GM12878 (cell line): Measurements from ENCODE around the gene SRBD1. TPM values are rescaled to one million over a fixed set of nuclear protein-coding genes. Genes with fewer than 3 reads are reported as not detected.

ENCODE experiments used
- ATAC-seq: fragments of 200-7000 bp; cut with Tn5 transposase; 3 replicates; pipeline ENCODE4 v1.9.1; 2020; ENCODE audit warnings: mild to moderate bottlenecking, moderate library complexity
- BruUV-seq: library from RNA; stranded (reverse); fragments of 400-500 nt; replicated peaks from 2 replicates; lab custom pipeline; 2021; lab: Mats Ljungman, UMichigan
- CTCF ChIA-PET: fragments of 300-600 bp; sonication (Branson Sonifier 250); formaldehyde crosslinking; extraction: SDS; loops from one replicate; lab custom pipeline; 2021; ENCODE audit warnings: inconsistent platforms; lab: Yijun Ruan, JAX
- POLR2A ChIA-PET: fragments of 350-600 bp; formaldehyde crosslinking; extraction: SDS; loops from one replicate; lab custom pipeline; 2021; ENCODE audit warnings: inconsistent platforms; lab: Charles Lee
- RAD21 ChIA-PET: fragments of 300-600 bp; sonication (Branson Sonifier 250); formaldehyde crosslinking; loops from one replicate; lab custom pipeline; 2023; ENCODE audit warnings: antibody characterized with exemption; ENCODE audit not compliant: unreplicated experiment; lab: Charles Lee
- SMC1A ChIA-PET: fragments of 300-600 bp; sonication (Branson Sonifier 250); formaldehyde crosslinking; loops from one replicate; lab custom pipeline; 2023; ENCODE audit not compliant: unreplicated experiment, uncharacterized antibody; lab: Charles Lee
- DNase-seq: peaks from one replicate; pipeline ENCODE4 v3.0.0-alpha.2; 2011; ENCODE audit warnings: low read depth, low spot score
- FAIRE-seq: peaks from 3 replicates; lab custom pipeline; 2011; peaks lifted over from hg19 to GRCh38; lab: Jason Lieb, UNC
- H2AFZ ChIP-seq: 2 replicates; pipeline ENCODE4 v1.6.0; 2011; ENCODE audit warnings: low read depth, low read length, control low read depth; ENCODE audit not compliant: control insufficient read depth
- H3K27ac ChIP-seq: 2 replicates; pipeline ENCODE4 v1.5.1; 2011; ENCODE audit warnings: control low read depth; ENCODE audit not compliant: control insufficient read depth, insufficient read depth
- H3K27me3 ChIP-seq, 2 experiments: replicated peaks in 1 of 2; 2 replicates each; pipeline versions ENCODE4 v1.6.0 to v1.6.1; 2011; ENCODE audit warnings: low read length in 1 of 2; ENCODE audit not compliant: control insufficient read depth in 2 of 2, insufficient read depth in 2 of 2
- H3K36me3 ChIP-seq, 2 experiments: 2 replicates each; pipeline ENCODE4 v1.5.1; 2011; ENCODE audit warnings: low read length in 1 of 2; ENCODE audit not compliant: control insufficient read depth in 2 of 2, insufficient read depth in 2 of 2
- H3K4me1 ChIP-seq: 2 replicates; pipeline ENCODE4 v1.6.1; 2011; ENCODE audit warnings: mild to moderate bottlenecking, low read length, moderate library complexity, mixed read lengths; ENCODE audit not compliant: control insufficient read depth, insufficient read depth
- H3K4me2 ChIP-seq: 2 replicates; pipeline ENCODE4 v1.6.0; 2011; ENCODE audit warnings: control low read depth; ENCODE audit not compliant: control insufficient read depth, insufficient read depth
- H3K4me3 ChIP-seq: fragments of 200-600 bp; sonication (generic); 2 replicates; pipeline ENCODE4 v1.5.1; 2016
- H3K79me2 ChIP-seq: 2 replicates; pipeline ENCODE4 v1.6.0; 2011; ENCODE audit warnings: low read length; ENCODE audit not compliant: control insufficient read depth, insufficient read depth
- H3K9ac ChIP-seq: 2 replicates; pipeline ENCODE4 v1.8.0; 2011; ENCODE audit warnings: low read length, control low read depth, mixed read lengths; ENCODE audit not compliant: control insufficient read depth, insufficient read depth
- H3K9me3 ChIP-seq: replicated peaks from 3 replicates; pipeline ENCODE4 v1.5.1; 2011; ENCODE audit warnings: mild to moderate bottlenecking, low read length; ENCODE audit not compliant: control insufficient read depth, insufficient read depth
- H4K20me1 ChIP-seq: 2 replicates; pipeline ENCODE4 v1.6.0; 2011; ENCODE audit not compliant: control insufficient read depth, insufficient read depth
- CBFB ChIP-seq: IDR thresholded peaks from 2 replicates; pipeline ENCODE4 v1.6.1; 2016; ENCODE audit warnings: antibody characterized with exemption, low read depth
- EGR1 ChIP-seq, 2 experiments: IDR thresholded peaks; 1 replicate in 1 of 2; 2 replicates in 1 of 2; pipeline ENCODE4 v1.6.1; 2011 to 2012; ENCODE audit warnings: low read depth in 2 of 2, low read length in 2 of 2, borderline replicate concordance in 1 of 2, mild to moderate bottlenecking in 1 of 2, moderate library complexity in 1 of 2
- EZH2 ChIP-seq: IDR thresholded peaks from 2 replicates; pipeline ENCODE4 v1.6.1; 2012; ENCODE audit warnings: low read depth, mild to moderate bottlenecking, control low read depth, inconsistent platforms, low read length, borderline replicate concordance; ENCODE audit not compliant: control insufficient read depth
- JUNB ChIP-seq: IDR thresholded peaks from 2 replicates; pipeline ENCODE4 v1.6.1; 2016; ENCODE audit warnings: antibody characterized with exemption, mild to moderate bottlenecking
- KAT2A ChIP-seq: conservative IDR thresholded peaks from 2 replicates; pipeline ENCODE4 v1.6.1; 2011; ENCODE audit warnings: low read depth, low read length; ENCODE audit not compliant: control insufficient read depth
- POLR2A ChIP-seq: IDR thresholded peaks from 2 replicates; pipeline ENCODE4 v1.6.1; 2011; ENCODE audit warnings: low read depth, mild to moderate bottlenecking, low read length
- RCOR1 ChIP-seq: conservative IDR thresholded peaks from 2 replicates; pipeline ENCODE4 v1.6.1; 2012; ENCODE audit warnings: low read depth, low read length, improper control_type of control experiment
- SMAD5 ChIP-seq: IDR thresholded peaks from 2 replicates; pipeline ENCODE4 v1.6.1; 2016; ENCODE audit warnings: antibody characterized with exemption, low read depth
- SPI1 ChIP-seq: IDR thresholded peaks from 2 replicates; pipeline ENCODE4 v1.6.1; 2011; ENCODE audit warnings: low read depth, mild to moderate bottlenecking, low read length, moderate library complexity, borderline replicate concordance; ENCODE audit not compliant: insufficient read depth
- SRF ChIP-seq, 2 experiments: IDR thresholded peaks; 2 replicates each; pipeline ENCODE4 v1.6.1; 2011; ENCODE audit warnings: low read depth in 2 of 2, low read length in 2 of 2, mild to moderate bottlenecking in 1 of 2, moderate library complexity in 1 of 2
- TCF7 ChIP-seq: IDR thresholded peaks from 2 replicates; pipeline ENCODE4 v1.6.1; 2014; ENCODE audit warnings: antibody characterized with exemption, borderline replicate concordance
- YY1 ChIP-seq: IDR thresholded peaks from 2 replicates; pipeline ENCODE4 v1.6.1; 2011; ENCODE audit warnings: low read depth, mild to moderate bottlenecking, low read length
- WGBS: methylation state at CpG from one replicate; pipeline ENCODE4 v1.1.6; 2016; ENCODE audit warnings: low lambda C conversion rate; ENCODE audit not compliant: insufficient replicate concordance, insufficient coverage; ENCODE audit errors: missing lambda C conversion rate; 5-methylcytosine and 5-hydroxymethylcytosine counted together
- in situ Hi-C: fragments of 300-500 bp; cut with MboI; formaldehyde crosslinking; loops from 9 replicates; pipeline ENCODE4 v1.14.3; 2018; ENCODE audit warnings: mixed read lengths
- intact Hi-C: fragments of 100-400 bp; cut with micrococcal nuclease; formaldehyde crosslinking; loops from one replicate; pipeline ENCODE4 v1.14.2; 2022; ENCODE audit not compliant: unreplicated experiment
- polyA plus RNA-seq, 11 experiments: library from polyadenylated mRNA; depleted of rRNA in 4 of 11; unstranded in 6 of 11; stranded (reverse) in 5 of 11; fragments of >200 nt; fragmentation: Nextera tagmentation in 4 of 11; fragmentation: Illumina TruSeq in 1 of 11; extraction: Ambion mirVana in 4 of 11; extraction: Trizol in 1 of 11; gene quantifications; 1 replicate in 1 of 11; 2 replicates in 10 of 11; pipeline versions ENCODE4 v1.2.1 to v1.2.3, GENCODE V29; 2011 to 2016; ENCODE audit warnings: inconsistent platforms in 2 of 11, missing spikeins in 2 of 11, low read depth in 1 of 11
- total RNA-seq, 4 experiments: library from RNA; depleted of rRNA in 3 of 4; stranded (reverse); fragments of >200 nt in 3 of 4; fragmentation: Illumina TruSeq in 1 of 4; extraction: Trizol in 1 of 4; gene quantifications; 2 replicates each; pipeline versions ENCODE4 v1.2.1 to v1.2.3, GENCODE V29; 2013 to 2021
- TF ChIP-seq, protein P1 (sequence below): fragments of 450-650 bp; formaldehyde crosslinking; IDR thresholded peaks from 2 replicates; pipeline ENCODE4 v1.5.0; 2022; ENCODE audit warnings: mild to moderate bottlenecking, missing genetic modification characterization
- TF ChIP-seq, protein P2 (sequence below): fragments of 450-650 bp; IDR thresholded peaks from 2 replicates; pipeline ENCODE4 v1.6.1; 2017; ENCODE audit warnings: mild to moderate bottlenecking

The SRBD1 gene
- total and polyA plus RNA-seq, 10 of the 15 experiments (the other 5 are each of a cell fraction or from before 2014, with no cell fraction given), result 9.7 to 33.1 (median 20.1) TPM

DNA sequence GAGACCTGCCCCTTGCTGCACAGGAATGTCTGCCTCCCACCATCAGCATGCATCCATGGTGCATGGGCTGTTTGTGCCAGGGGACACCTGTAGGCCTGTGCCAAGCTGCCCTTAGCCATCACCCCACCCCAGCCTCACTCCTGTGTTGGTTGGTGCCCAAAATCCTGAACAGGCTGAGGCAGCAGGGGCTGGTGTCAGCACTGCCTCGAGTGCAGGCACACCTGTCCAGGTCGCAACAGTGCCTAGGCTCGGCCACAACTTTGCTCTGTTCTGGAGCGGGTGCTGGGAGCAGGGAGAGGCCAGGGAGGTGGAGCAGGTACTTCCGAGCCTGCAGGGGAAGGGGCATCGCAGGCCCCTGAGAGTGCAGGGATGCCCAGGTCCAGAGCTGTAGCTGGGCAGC lies 69.1 kb downstream of the SRBD1 start:
- TF ChIP-seq POLR2A (no peak), SRF (IDR thresholded peaks at IDR 0.05; ENCODE audit: low read depth in 2 of 2, low read length in 2 of 2) (0 out of 4 replicates have a peak, but pooled peaks of 1 of the 2 experiments have one; percentile 22), EGR1 (IDR thresholded peaks at IDR 0.05; ENCODE audit: borderline replicate concordance in 1 of 2, low read depth in 2 of 2, low read length in 2 of 2) (no peak)
- 91% methylated on average over 6 of the region's 6 CpGs for WGBS
- no peak overlapping the region for H3K27ac ChIP-seq
- no peak for DNase-seq
- SMC1A ChIA-PET, result interaction anchor here (1.0 kb wide), 1 partner anchor 25 kb away, joined by 3 read pairs; no protein-coding TSS in a partner anchor
- no peaks in the 10 kb centered on the region for H3K79me2 ChIP-seq
- POLR2A ChIA-PET, result no interaction called here
- no peak overlapping the region for H3K4me2 ChIP-seq
- intact Hi-C loops, result no loop called here
- peaks cover 17% of the 10 kb centered on the region; the same call in 2 of the 3 replicates for H3K9me3 ChIP-seq
- CTCF ChIA-PET, result no interaction called here
- in situ Hi-C loops, result no loop called here
- ATAC-seq, result no peak
- FAIRE-seq, result no peak
- no peaks in the 10 kb centered on the region for H3K4me1 ChIP-seq
- RAD21 ChIA-PET, result no interaction called here
- no peaks in the 10 kb centered on the region for H4K20me1 ChIP-seq
- BruUV-seq, result no TSS peak
- peaks cover 14 to 22% of the 10 kb centered on the region in 2 experiments; a peak in 3 of 4 replicates for H3K36me3 ChIP-seq
- no peaks in the 10 kb centered on the region for H3K27me3 ChIP-seq
- H3K4me3 ChIP-seq, result no peak overlapping the region
- H3K9ac ChIP-seq, result no peak overlapping the region
- no peak overlapping the region for H2AFZ ChIP-seq

DNA sequence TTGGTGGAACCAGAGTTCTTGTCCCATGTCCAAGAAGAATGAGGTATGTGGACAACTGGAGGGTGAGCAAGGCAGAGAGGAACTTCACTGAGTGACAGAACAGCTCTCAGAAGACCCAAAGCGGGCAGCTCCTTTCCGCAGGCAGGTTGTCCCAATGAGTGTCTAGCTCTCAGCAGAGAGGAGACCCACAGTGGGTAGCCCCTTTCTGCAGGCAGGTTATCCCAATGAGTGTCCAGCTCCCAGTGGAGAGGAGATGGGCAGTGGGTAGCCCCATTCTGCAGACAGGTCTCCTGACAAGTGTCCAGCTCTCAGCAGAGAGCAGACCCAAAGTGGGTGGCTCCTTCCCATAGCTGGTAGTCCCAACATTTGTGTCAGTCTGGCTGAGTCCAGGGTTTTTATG lies 69.6 kb downstream of the SRBD1 start:
- Histone ChIP-seq H3K27me3 (no peaks in the 10 kb centered on the region), H4K20me1 (no peaks in the 10 kb centered on the region), H3K36me3 (peaks cover 14 to 19% of the 10 kb centered on the region in 2 experiments; a peak in 3 of 4 replicates), H3K9ac (no peak overlapping the region), H3K4me3 (no peak overlapping the region), H3K27ac (no peak overlapping the region), H3K79me2 (no peaks in the 10 kb centered on the region), H2AFZ (no peak overlapping the region), H3K4me2 (no peak overlapping the region), H3K9me3 (peaks cover 17% of the 10 kb centered on the region; the same call in 2 of the 3 replicates), H3K4me1 (no peaks in the 10 kb centered on the region)
- CTCF ChIA-PET, result no interaction called here
- intact Hi-C loops, result no loop called here
- RAD21 ChIA-PET, result no interaction called here
- POLR2A ChIA-PET, result no interaction called here
- FAIRE-seq (no peak), DNase-seq (no peak), ATAC-seq (no peak)
- SMC1A ChIA-PET, result no interaction called here
- BruUV-seq, result no TSS peak
- 97% methylated on average over 2 of the region's 2 CpGs for WGBS
- in situ Hi-C loops, result no loop called here
- no peak for TF ChIP-seq EZH2
- TF ChIP-seq, protein P1, sequence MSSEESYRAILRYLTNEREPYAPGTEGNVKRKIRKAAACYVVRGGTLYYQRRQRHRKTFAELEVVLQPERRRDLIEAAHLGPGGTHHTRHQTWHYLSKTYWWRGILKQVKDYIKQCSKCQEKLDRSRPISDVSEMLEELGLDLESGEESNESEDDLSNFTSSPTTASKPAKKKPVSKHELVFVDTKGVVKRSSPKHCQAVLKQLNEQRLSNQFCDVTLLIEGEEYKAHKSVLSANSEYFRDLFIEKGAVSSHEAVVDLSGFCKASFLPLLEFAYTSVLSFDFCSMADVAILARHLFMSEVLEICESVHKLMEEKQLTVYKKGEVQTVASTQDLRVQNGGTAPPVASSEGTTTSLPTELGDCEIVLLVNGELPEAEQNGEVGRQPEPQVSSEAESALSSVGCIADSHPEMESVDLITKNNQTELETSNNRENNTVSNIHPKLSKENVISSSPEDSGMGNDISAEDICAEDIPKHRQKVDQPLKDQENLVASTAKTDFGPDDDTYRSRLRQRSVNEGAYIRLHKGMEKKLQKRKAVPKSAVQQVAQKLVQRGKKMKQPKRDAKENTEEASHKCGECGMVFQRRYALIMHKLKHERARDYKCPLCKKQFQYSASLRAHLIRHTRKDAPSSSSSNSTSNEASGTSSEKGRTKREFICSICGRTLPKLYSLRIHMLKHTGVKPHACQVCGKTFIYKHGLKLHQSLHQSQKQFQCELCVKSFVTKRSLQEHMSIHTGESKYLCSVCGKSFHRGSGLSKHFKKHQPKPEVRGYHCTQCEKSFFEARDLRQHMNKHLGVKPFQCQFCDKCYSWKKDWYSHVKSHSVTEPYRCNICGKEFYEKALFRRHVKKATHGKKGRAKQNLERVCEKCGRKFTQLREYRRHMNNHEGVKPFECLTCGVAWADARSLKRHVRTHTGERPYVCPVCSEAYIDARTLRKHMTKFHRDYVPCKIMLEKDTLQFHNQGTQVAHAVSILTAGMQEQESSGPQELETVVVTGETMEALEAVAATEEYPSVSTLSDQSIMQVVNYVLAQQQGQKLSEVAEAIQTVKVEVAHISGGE (CRISPR knock-in tag), result no peak
- TF ChIP-seq SPI1, result no peak
- no peak for TF ChIP-seq SMAD5
- TF ChIP-seq TCF7, result no peak
- TF ChIP-seq RCOR1, result no peak
- no peak for TF ChIP-seq JUNB
- no peak for TF ChIP-seq CBFB
- no peak for TF ChIP-seq YY1
- TF ChIP-seq, protein P2, sequence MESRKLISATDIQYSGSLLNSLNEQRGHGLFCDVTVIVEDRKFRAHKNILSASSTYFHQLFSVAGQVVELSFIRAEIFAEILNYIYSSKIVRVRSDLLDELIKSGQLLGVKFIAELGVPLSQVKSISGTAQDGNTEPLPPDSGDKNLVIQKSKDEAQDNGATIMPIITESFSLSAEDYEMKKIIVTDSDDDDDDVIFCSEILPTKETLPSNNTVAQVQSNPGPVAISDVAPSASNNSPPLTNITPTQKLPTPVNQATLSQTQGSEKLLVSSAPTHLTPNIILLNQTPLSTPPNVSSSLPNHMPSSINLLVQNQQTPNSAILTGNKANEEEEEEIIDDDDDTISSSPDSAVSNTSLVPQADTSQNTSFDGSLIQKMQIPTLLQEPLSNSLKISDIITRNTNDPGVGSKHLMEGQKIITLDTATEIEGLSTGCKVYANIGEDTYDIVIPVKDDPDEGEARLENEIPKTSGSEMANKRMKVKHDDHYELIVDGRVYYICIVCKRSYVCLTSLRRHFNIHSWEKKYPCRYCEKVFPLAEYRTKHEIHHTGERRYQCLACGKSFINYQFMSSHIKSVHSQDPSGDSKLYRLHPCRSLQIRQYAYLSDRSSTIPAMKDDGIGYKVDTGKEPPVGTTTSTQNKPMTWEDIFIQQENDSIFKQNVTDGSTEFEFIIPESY, result no peak
- TF ChIP-seq KAT2A, result no peak
